Esophagus muscularis mucosa (tissue), 3 donors: ENCODE results near the gene PRR27.

ENCODE experiments used
- POLR2AphosphoS5 ChIP-seq, 2 donors: sonication (generic); formaldehyde crosslinking; IDR thresholded peaks; one replicate each; pipeline ENCODE4 v1.6.1; 2017; ENCODE audit warnings: antibody characterized with exemption in 2 of 2
- TF ChIP-seq, protein P1 (sequence below), 3 experiments: fragments of 200-600 bp in 2 of 3; fragments of 450-650 bp in 1 of 3; sonication (generic) in 2 of 3; IDR thresholded peaks; one replicate each; pipeline ENCODE4 v1.5.1; 2017 to 2019; ENCODE audit warnings: antibody characterized with exemption in 3 of 3, mild to moderate bottlenecking in 2 of 3, moderate library complexity in 1 of 3

DNA sequence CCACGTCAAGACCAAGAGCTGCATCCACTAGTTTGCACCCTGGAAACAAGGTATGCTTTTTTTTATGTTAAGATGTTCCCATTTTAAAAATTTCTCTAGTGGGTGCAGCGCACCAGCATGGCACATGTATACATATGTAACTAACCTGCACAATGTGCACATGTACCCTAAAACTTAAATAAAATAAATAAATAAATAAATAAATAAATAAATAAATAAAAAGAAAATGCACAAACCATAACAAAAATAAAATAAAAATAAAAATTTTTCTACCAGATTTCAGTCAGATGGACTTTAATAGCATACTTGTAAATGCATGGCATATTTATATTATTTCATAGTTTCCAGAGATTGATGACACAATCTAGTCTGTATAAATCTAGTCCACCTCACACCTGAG lies 1.9 kb upstream of the PRR27 start:
- TF ChIP-seq, protein P1, sequence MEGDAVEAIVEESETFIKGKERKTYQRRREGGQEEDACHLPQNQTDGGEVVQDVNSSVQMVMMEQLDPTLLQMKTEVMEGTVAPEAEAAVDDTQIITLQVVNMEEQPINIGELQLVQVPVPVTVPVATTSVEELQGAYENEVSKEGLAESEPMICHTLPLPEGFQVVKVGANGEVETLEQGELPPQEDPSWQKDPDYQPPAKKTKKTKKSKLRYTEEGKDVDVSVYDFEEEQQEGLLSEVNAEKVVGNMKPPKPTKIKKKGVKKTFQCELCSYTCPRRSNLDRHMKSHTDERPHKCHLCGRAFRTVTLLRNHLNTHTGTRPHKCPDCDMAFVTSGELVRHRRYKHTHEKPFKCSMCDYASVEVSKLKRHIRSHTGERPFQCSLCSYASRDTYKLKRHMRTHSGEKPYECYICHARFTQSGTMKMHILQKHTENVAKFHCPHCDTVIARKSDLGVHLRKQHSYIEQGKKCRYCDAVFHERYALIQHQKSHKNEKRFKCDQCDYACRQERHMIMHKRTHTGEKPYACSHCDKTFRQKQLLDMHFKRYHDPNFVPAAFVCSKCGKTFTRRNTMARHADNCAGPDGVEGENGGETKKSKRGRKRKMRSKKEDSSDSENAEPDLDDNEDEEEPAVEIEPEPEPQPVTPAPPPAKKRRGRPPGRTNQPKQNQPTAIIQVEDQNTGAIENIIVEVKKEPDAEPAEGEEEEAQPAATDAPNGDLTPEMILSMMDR (IDR thresholded peaks at IDR 0.05) = no peak
- TF ChIP-seq POLR2AphosphoS5 (IDR thresholded peaks at IDR 0.05) = no peak
